Testis (tissue), 3 donors: Measurements from ENCODE around the gene SPATA25. TPM values are rescaled to one million over a fixed set of nuclear protein-coding genes. Genes with fewer than 3 reads are reported as not detected.

ENCODE experiments used
- DNase-seq: peaks from one replicate; pipeline ENCODE4 v3.0.0-alpha.2; 2019
- H3K27ac ChIP-seq, 2 donors: fragments of 200-600 bp; sonication (generic); one replicate each; pipeline ENCODE4 v1.5.1; 2019
- H3K27me3 ChIP-seq: fragments of 200-600 bp; sonication (generic); one replicate; pipeline ENCODE4 v1.5.1; 2019
- H3K36me3 ChIP-seq: fragments of 200-600 bp; sonication (generic); one replicate; pipeline ENCODE4 v1.5.1; 2017; ENCODE audit warnings: low read depth; ENCODE audit errors: missing control alignments
- H3K4me1 ChIP-seq: fragments of 200-600 bp; sonication (generic); one replicate; pipeline ENCODE4 v1.5.1; 2019
- H3K4me3 ChIP-seq, 2 donors: fragments of 200-600 bp; sonication (generic); one replicate each; pipeline ENCODE4 v1.5.1; 2017 to 2019
- H3K9me3 ChIP-seq: fragments of 200-600 bp; sonication (generic); one replicate; pipeline ENCODE4 v1.5.1; 2017
- POLR2A ChIP-seq: fragments of 450-650 bp; IDR thresholded peaks from one replicate; pipeline ENCODE4 v1.6.1; 2017; ENCODE audit warnings: antibody characterized with exemption, mild to moderate bottlenecking, moderate library complexity
- WGBS, 2 donors: methylation state at CpG; one replicate each; pipeline ENCODE4 v1.1.5; 2018; 5-methylcytosine and 5-hydroxymethylcytosine counted together
- intact Hi-C: fragments of 100-400 bp; cut with DNase I; formaldehyde crosslinking; loops from one replicate; pipeline ENCODE4 v1.15.1; 2023; ENCODE audit warnings: low total_unique reads
- polyA plus RNA-seq: library from polyadenylated mRNA; stranded (reverse); fragments of 350-450 nt; fragmentation: Illumina TruSeq; extraction: RNeasy Lipid Tissue Mini Kit (QIAGEN cat#74804); gene quantifications from one replicate; pipeline ENCODE4 v1.2.3, GENCODE V29; 2014; ENCODE audit warnings: low read depth, low replicate concordance; ENCODE audit not compliant: insufficient read depth
- total RNA-seq, 2 donors: library from RNA; depleted of rRNA; stranded (reverse); fragments of >200 nt; gene quantifications; one replicate each; pipeline ENCODE4 v1.2.3, GENCODE V29; 2016
- TF ChIP-seq, protein P1 (sequence below), 3 experiments: fragments of 450-650 bp in 2 of 3; fragments of 200-600 bp in 1 of 3; sonication (generic) in 1 of 3; IDR thresholded peaks; one replicate each; pipeline ENCODE4 v1.5.1; 2016 to 2019; ENCODE audit warnings: antibody characterized with exemption in 3 of 3, mild to moderate bottlenecking in 2 of 3, moderate library complexity in 1 of 3

SPATA25 gene
- total and polyA plus RNA-seq, 3 donors from 2014 or later = 14.9 to 59.4 (median 26.0) TPM

- peak; percentile 80 for DNase-seq
- Histone ChIP-seq H3K27ac (peak overlapping the region; percentile 89 to 90), H3K36me3 (no peaks in the 10 kb centered on the region), H3K4me1 (peaks cover 35% of the 10 kb centered on the region), H3K9me3 (no peaks in the 10 kb centered on the region), H3K27me3 (no peaks in the 10 kb centered on the region), H3K4me3 (no peak overlapping the region)
- TF ChIP-seq, protein P1, sequence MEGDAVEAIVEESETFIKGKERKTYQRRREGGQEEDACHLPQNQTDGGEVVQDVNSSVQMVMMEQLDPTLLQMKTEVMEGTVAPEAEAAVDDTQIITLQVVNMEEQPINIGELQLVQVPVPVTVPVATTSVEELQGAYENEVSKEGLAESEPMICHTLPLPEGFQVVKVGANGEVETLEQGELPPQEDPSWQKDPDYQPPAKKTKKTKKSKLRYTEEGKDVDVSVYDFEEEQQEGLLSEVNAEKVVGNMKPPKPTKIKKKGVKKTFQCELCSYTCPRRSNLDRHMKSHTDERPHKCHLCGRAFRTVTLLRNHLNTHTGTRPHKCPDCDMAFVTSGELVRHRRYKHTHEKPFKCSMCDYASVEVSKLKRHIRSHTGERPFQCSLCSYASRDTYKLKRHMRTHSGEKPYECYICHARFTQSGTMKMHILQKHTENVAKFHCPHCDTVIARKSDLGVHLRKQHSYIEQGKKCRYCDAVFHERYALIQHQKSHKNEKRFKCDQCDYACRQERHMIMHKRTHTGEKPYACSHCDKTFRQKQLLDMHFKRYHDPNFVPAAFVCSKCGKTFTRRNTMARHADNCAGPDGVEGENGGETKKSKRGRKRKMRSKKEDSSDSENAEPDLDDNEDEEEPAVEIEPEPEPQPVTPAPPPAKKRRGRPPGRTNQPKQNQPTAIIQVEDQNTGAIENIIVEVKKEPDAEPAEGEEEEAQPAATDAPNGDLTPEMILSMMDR (IDR thresholded peaks at IDR 0.05) = no peak
- TF ChIP-seq POLR2A = no peak
- intact Hi-C loops = no loop called here
- 38 to 44% methylated on average over 21 of the region's 21 CpGs for WGBS, 2 donors
These were observed 37.2 kb upstream of the SPATA25 start for GRCh38 chr20:45924391-45925261.

GRCh38 chr20:45921337-45922189 lies 34.1 kb upstream of the SPATA25 start:
- WGBS, 2 donors = 84 to 89% methylated on average over 11 of the region's 11 CpGs
- H3K27me3 ChIP-seq = no peaks in the 10 kb centered on the region
- no peak for DNase-seq
- TF ChIP-seq, protein P1 (IDR thresholded peaks at IDR 0.05) = no peak
- no peak for TF ChIP-seq POLR2A
- intact Hi-C loops = no loop called here
- no peaks in the 10 kb centered on the region for H3K9me3 ChIP-seq
- no peak overlapping the region for H3K4me3 ChIP-seq
- H3K36me3 ChIP-seq = no peaks in the 10 kb centered on the region
- H3K4me1 ChIP-seq = peaks cover 60% of the 10 kb centered on the region
- peak overlapping the region in 1 of 2 donors; percentile 90 for H3K27ac ChIP-seq

- no peak for DNase-seq
- Histone ChIP-seq H3K36me3 (no peaks in the 10 kb centered on the region), H3K27ac (peak overlapping the region; percentile 61 to 90), H3K4me3 (no peak overlapping the region), H3K27me3 (no peaks in the 10 kb centered on the region), H3K9me3 (no peaks in the 10 kb centered on the region), H3K4me1 (peaks cover 60% of the 10 kb centered on the region)
- TF ChIP-seq POLR2A = no peak
- TF ChIP-seq, protein P1 (IDR thresholded peaks at IDR 0.05) = no peak
- 73 to 74% methylated on average over 9 of the region's 9 CpGs for WGBS, 2 donors
- intact Hi-C loops = no loop called here
These were observed 33.3 kb upstream of the SPATA25 start for GRCh38 chr20:45920462-45921336.

DNA sequence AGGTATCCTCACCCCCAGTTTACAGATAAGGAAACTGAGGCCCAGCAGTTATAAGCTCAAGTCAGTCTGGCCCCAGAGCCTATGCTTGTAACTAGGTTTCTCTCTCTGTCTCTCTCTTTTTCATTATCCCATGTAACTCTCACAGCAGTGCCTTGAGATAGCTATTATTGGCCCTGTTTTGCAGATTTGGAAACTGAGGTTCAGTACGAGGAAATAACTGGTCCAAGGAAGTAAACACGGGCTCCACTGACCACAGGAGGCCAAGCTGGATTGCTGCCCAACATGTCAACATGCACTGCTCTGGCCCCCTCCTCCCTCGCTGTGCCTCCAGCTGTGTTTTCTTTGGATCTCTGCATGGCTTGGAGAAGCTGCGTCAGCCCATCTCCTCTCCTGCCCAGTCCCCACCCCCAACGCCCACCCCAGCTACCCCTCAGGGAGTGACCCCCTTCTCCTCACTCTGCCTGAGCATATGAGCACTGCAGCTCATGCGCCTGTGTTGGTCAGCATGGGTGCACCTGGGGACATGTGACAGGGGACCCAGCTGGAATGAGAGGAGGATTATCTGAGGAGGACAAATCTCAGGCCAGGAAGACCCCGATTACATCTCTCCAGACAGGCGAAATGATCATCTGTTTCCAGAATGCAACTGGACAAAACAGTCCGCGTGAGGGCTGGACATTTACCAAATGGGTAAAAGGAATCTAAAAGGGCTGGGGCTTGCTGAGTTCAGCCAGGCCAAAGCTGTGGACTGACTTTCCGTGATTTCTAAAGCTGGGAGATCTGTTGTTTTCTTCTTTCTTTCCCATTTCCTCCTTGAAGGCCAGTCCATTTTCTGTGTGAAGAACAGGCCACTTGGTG lies 32.3 kb upstream of the SPATA25 start:
- H3K27me3 ChIP-seq = no peaks in the 10 kb centered on the region
- H3K36me3 ChIP-seq = no peaks in the 10 kb centered on the region
- no peaks in the 10 kb centered on the region for H3K9me3 ChIP-seq
- WGBS, 2 donors = 39 to 50% methylated on average over 10 to 11 of the region's 11 CpGs
- no peak overlapping the region for H3K4me3 ChIP-seq
- DNase-seq = peak; percentile 84
- TF ChIP-seq POLR2A = no peak
- TF ChIP-seq, protein P1 (IDR thresholded peaks at IDR 0.05) = no peak
- H3K27ac ChIP-seq = peak overlapping the region; percentile 61 to 90
- intact Hi-C loops = no loop called here
- H3K4me1 ChIP-seq = peaks cover 52% of the 10 kb centered on the region
